NB4 (cell line): ENCODE measurements around the gene TACR1.
"Not testable (repeated sequence)": the region's sequence is repeated elsewhere in the genome, so short reads cannot be mapped to it uniquely, and the experiment has no call there.

ENCODE experiments used
- DNase-seq: peaks from one replicate; pipeline ENCODE4 v3.0.0; 2010; ENCODE audit warnings: low read depth
- H3K4me3 ChIP-seq: one replicate; pipeline ENCODE4 v1.5.1; 2011; ENCODE audit warnings: mild to moderate bottlenecking, low read depth, low read length, moderate library complexity
- CTCF ChIP-seq: IDR thresholded peaks from one replicate; pipeline ENCODE4 v1.5.1; 2012; ENCODE audit warnings: low read depth, low read length
- MAX ChIP-seq: IDR thresholded peaks from 2 replicates; pipeline ENCODE4 v1.6.1; 2011; ENCODE audit warnings: low read depth, low read length
- MYC ChIP-seq: IDR thresholded peaks from 2 replicates; pipeline ENCODE4 v1.6.1; 2011; ENCODE audit warnings: low read depth, low read length
- POLR2A ChIP-seq: IDR thresholded peaks from 2 replicates; pipeline ENCODE4 v1.6.1; 2011; ENCODE audit warnings: mild to moderate bottlenecking; ENCODE audit not compliant: insufficient read length; ENCODE audit errors: extremely low read depth

The TACR1 gene

DNA sequence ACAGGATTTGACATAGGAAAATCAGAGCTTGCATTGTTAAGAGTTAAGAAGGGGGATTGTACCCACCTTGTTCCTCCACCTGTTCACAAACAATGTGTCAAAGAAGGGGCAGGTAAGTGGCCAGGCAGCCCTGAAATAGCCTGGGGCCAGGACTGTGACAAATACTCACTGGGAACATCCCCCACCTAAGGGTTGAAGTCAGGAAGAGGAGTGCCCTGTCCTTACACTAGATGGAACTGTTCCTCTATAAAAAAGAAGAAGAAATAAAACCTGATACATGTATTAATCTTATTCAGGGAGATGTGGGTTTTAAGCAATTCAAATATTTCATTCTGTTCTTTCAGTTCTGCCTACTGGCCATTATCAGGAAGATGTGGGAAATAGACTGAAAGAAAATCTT lies 41.9 kb downstream of the TACR1 start:
- H3K4me3 ChIP-seq, result no peak overlapping the region
- TF ChIP-seq POLR2A (no peak), MYC (no peak), CTCF (no peak), MAX (no peak)
- DNase-seq, result no peak

DNA sequence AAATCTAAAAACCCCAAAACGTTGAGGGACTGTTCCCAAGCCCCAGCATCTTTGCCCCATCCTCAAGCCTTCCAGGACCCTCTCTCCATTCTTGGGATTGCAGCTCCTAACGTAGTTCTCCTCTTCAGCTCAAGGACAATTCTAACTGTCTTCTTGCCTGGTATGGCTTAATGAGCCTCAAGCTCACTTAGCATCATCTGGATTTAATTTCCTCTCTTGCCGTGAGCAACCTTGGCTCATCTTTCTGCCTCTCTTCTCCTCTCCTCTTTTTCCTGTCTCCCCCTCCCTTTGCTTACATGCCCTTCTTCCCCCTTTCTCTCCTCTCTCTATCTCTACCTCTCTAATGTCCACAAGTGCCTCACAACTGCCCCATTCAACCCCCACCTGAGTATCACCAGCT lies 44.2 kb downstream of the TACR1 start:
- H3K4me3 ChIP-seq, result no peak overlapping the region
- DNase-seq, result no peak
- TF ChIP-seq MAX, result no peak
- TF ChIP-seq POLR2A, result no peak
- no peak for TF ChIP-seq CTCF
- no peak for TF ChIP-seq MYC

DNA sequence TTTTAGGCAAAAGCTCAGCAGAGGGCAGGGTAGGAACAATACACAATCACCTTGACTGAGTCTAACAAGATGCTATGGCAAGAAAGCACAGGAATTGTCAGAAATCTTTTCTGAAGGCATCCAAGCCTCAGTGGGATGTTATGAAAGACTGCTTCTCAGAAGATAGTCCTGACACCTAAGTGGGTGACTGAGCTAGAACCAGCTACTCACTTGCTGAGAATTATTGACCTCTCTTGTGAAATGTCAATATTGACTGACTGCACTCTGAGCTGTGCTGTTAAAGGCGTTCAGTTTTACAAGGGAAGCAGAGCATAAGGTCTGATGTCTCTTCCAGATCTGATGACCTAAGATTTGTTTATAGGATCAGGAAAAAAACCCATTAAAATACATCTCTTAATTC lies 46.1 kb downstream of the TACR1 start:
- no peak for DNase-seq
- H3K4me3 ChIP-seq, result no peak overlapping the region
- TF ChIP-seq CTCF (no peak), MAX (no peak), MYC (no peak), POLR2A (no peak)

DNA sequence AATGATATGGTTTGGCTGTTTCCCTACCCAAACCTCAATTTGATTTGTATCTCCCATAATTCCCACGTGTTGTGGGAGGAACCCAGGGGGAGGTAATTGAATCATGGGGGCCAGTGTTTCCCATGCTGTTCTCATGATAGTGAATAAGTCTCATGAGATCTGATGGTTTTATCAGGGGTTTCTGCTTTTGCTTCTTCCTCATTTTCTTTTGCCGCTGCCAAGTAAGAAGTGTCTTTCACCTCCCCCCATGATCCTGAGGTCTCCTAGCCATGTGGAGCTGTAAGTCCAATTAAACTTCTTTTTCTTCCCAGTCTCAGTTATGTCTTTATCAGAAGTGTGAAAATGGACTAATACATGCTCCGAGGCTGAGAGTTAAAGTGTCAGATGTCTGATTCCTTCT lies 47.1 kb downstream of the TACR1 start:
- DNase-seq, result peak; percentile 22
- not testable (repeated sequence) for H3K4me3 ChIP-seq

DNA sequence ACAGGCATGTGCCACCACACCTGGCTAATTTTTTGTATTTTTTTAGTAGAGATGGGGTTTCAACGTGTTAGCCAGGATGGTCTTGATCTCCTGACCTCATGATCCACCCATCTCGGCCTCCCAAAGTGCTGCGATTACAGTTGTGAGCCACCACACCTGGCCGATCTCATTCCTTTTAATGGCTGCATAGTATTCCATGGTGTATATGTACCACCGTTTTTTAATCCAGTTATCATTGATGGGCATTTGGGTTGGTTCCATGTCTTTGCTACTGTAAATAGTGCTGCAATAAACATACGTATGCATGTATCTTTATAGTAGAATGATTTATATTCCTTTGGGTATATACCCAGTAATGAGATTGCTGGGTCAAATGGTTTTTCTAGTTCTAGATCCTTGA lies 51.4 kb downstream of the TACR1 start:
- not testable (repeated sequence) for H3K4me3 ChIP-seq, DNase-seq

DNA sequence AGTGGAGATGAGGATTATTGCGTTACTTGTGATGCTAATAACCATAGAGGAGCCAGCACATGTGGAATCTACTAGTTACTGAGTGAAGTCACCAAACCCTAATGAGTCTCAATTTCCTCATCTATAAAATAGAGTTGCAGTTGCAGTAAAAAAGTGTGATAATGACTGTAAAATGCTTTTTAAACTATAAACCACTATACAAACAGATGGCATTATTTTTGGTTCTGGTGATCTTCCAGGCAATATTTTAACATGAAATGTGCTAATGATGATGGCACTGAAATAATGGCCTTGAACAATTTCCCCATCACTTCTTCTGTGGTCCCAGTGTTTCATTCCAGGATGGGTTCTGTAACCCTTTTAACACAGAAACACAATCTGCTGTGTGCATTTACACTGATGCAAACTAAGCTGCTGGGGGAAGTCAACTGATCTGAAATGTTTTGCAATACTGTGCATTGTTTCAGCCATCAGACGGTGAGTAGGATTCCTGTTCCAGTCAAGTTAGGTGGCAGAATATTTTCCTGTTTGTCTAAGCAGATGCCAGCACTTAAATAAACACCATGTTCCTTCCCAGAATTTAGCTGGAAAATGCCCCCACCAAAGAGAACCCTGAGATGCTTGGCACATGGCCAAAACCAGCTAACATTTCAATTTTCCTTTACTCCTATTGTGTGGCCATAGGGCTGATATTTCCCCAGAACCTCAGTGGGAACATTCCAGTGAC lies 52.6 kb downstream of the TACR1 start:
- TF ChIP-seq CTCF (no peak), MYC (no peak), POLR2A (no peak), MAX (no peak)
- peak; percentile 11 for DNase-seq
- no peak overlapping the region for H3K4me3 ChIP-seq

GRCh38 chr2:75146221-75146605 lies 53.1 kb downstream of the TACR1 start:
- H3K4me3 ChIP-seq, DNase-seq: not testable (repeated sequence)
